Left renal cortex interstitium (tissue), 4 donors: ENCODE data around the gene RTP5. TPM values are rescaled to one million over a fixed set of nuclear protein-coding genes. Genes with fewer than 3 reads are reported as not detected.
"Not testable (repeated sequence)": the region's sequence is repeated elsewhere in the genome, so short reads cannot be mapped to it uniquely, and the experiment has no call there.

Experiments used
- DNase-seq, 4 donors: peaks; one replicate each; pipeline ENCODE4 v3.0.0-alpha.2; 2013; ENCODE audit warnings: low read depth in 4 of 4, low spot score in 2 of 4, missing footprints in 1 of 4
- polyA plus RNA-seq, 4 donors: library from polyadenylated mRNA; unstranded; fragments of 120-200 nt; gene quantifications; one replicate each; pipeline ENCODE4 v1.2.1, GENCODE V29; 2013; ENCODE audit not compliant: insufficient read length in 4 of 4

RTP5 gene
- polyA plus RNA-seq, 4 donors = 0.09 TPM; not detected in 3

- DNase-seq = no peak
Observed at GRCh38 chr2:241900251-241901017, 30.9 kb downstream of the RTP5 start.

GRCh38 chr2:241901018-241901380 lies 31.5 kb downstream of the RTP5 start:
- no peak for DNase-seq

GRCh38 chr2:241901500-241902351 lies 32.2 kb downstream of the RTP5 start:
- peak in 1 of 4 donors; percentile 26 for DNase-seq

- no peak for DNase-seq
Observed at GRCh38 chr2:241902357-241902991, 32.9 kb downstream of the RTP5 start.

GRCh38 chr2:241903121-241904010 lies 33.8 kb downstream of the RTP5 start:
- no peak for DNase-seq

- no peak for DNase-seq
Observed at GRCh38 chr2:241904011-241904718, 34.6 kb downstream of the RTP5 start.

GRCh38 chr2:241904791-241905710 lies 35.5 kb downstream of the RTP5 start:
- DNase-seq = no peak

GRCh38 chr2:241905716-241906377 lies 36.3 kb downstream of the RTP5 start:
- DNase-seq = no peak

GRCh38 chr2:241906378-241906770 lies 36.8 kb downstream of the RTP5 start:
- DNase-seq = not testable (repeated sequence)

GRCh38 chr2:241906826-241907570 lies 37.5 kb downstream of the RTP5 start:
- DNase-seq = no peak

GRCh38 chr2:241907831-241908230 lies 38.3 kb downstream of the RTP5 start:
- not testable (repeated sequence) for DNase-seq

GRCh38 chr2:241908686-241909420 lies 39.3 kb downstream of the RTP5 start:
- DNase-seq = no peak

- DNase-seq = no peak
Observed at GRCh38 chr2:241909769-241910168, 40.2 kb downstream of the RTP5 start.

GRCh38 chr2:241910604-241911520 lies 41.3 kb downstream of the RTP5 start:
- DNase-seq = no peak

- DNase-seq = no peak
Observed at GRCh38 chr2:241911551-241911950, 42.0 kb downstream of the RTP5 start.
